Measurements from ENCODE around the gene ZNF546. TPM values are rescaled to one million over a fixed set of nuclear protein-coding genes. Genes with fewer than 3 reads are reported as not detected.

ZNF546 gene
- total RNA-seq, 1 experiment from 2014 or later = 1.1 TPM

GRCh38 chr19:39971380-39972035 lies 25.4 kb upstream of the ZNF546 start:
- POLR2A ChIA-PET = interaction anchor here (1.0 to 1.2 kb wide), 3 partner anchors 18 to 179 kb away, joined by 3 to 5 read pairs (median 4); partner anchors contain the start of gene ZNF546
- CTCF ChIA-PET = interaction anchor here (0.9 to 2.6 kb wide), 11 partner anchors 10 to 246 kb away, joined by 3 to 23 read pairs (median 7); partner anchors contain the start of genes DYRK1B, TTC9B and ZNF546
- Mint-ChIP-seq H3K4me3 (peak overlapping the region; percentile 97), H3K27ac (peak overlapping the region; percentile 75), H3K36me3 (peaks cover 37% of the 10 kb centered on the region), H3K9me3 (peaks cover 4% of the 10 kb centered on the region), H3K27me3 (ENCODE audit: low read depth) (no peaks in the 10 kb centered on the region), H3K4me1 (peaks cover 25% of the 10 kb centered on the region)
- ATAC-seq (0 out of 2 replicates have a peak, but pooled peaks have one; percentile 2), DNase-seq (ENCODE audit: low spot score) (peak; percentile 17)
- TF ChIP-seq ATF1 (CRISPR knock-in tag; IDR thresholded peaks at IDR 0.05) (no peak), ZNF423 (CRISPR knock-in tag; IDR thresholded peaks at IDR 0.05) (no peak), ZNF396 (CRISPR knock-in tag; IDR thresholded peaks at IDR 0.05; ENCODE audit: borderline replicate concordance) (no peak), EMX1 (CRISPR knock-in tag; IDR thresholded peaks at IDR 0.05) (no peak), ZNF532 (CRISPR knock-in tag; IDR thresholded peaks at IDR 0.05; ENCODE audit: borderline replicate concordance) (no peak), HMGA2 (CRISPR knock-in tag; IDR thresholded peaks at IDR 0.05) (no peak), CREM (CRISPR knock-in tag; IDR thresholded peaks at IDR 0.05) (no peak)

GRCh38 chr19:39974377-39975155 lies 22.3 kb upstream of the ZNF546 start:
- no peak for ATAC-seq
- no peaks in the 10 kb centered on the region for H3K27me3 Mint-ChIP-seq (ENCODE audit: low read depth)
- no peak overlapping the region for H3K27ac Mint-ChIP-seq
- ChIA-PET CTCF (no interaction called here), POLR2A (no interaction called here)
- peaks cover 4% of the 10 kb centered on the region for H3K9me3 Mint-ChIP-seq
- TF ChIP-seq ZNF671 (CRISPR knock-in tag; IDR thresholded peaks at IDR 0.05) (no peak), TCF7 (CRISPR knock-in tag; IDR thresholded peaks at IDR 0.05; ENCODE audit: low read depth) (no peak), HMGXB4 (CRISPR knock-in tag; IDR thresholded peaks at IDR 0.05) (no peak), ELF4 (CRISPR knock-in tag; IDR thresholded peaks at IDR 0.05; ENCODE audit: low read depth) (no peak), KAT7 (CRISPR knock-in tag; IDR thresholded peaks at IDR 0.05; ENCODE audit: borderline replicate concordance) (no peak), ZMAT4 (CRISPR knock-in tag; IDR thresholded peaks at IDR 0.05) (no peak), ZBTB21 (CRISPR knock-in tag; IDR thresholded peaks at IDR 0.05; ENCODE audit: borderline replicate concordance) (no peak), ZNF317 (CRISPR knock-in tag; IDR thresholded peaks at IDR 0.05; ENCODE audit: borderline replicate concordance, low read depth) (no peak), ZNF416 (CRISPR knock-in tag; IDR thresholded peaks at IDR 0.05) (no peak), NFATC4 (CRISPR knock-in tag; IDR thresholded peaks at IDR 0.05) (no peak), RORB (CRISPR knock-in tag; IDR thresholded peaks at IDR 0.05) (no peak), ZNF423 (CRISPR knock-in tag; IDR thresholded peaks at IDR 0.05) (no peak), SMAD4 (CRISPR knock-in tag; IDR thresholded peaks at IDR 0.05) (no peak), NFYB (CRISPR knock-in tag; conservative IDR thresholded peaks at IDR 0.05; ENCODE audit: low read depth) (no peak), ZNF219 (CRISPR knock-in tag; IDR thresholded peaks at IDR 0.05; ENCODE audit: borderline replicate concordance) (no peak), MYBL2 (CRISPR knock-in tag; IDR thresholded peaks at IDR 0.05) (no peak), USF2 (CRISPR knock-in tag; IDR thresholded peaks at IDR 0.05) (no peak), ATF3 (CRISPR knock-in tag; conservative IDR thresholded peaks at IDR 0.05) (no peak), FOXP4 (CRISPR knock-in tag; IDR thresholded peaks at IDR 0.05) (no peak)
- H3K4me3 Mint-ChIP-seq = no peak overlapping the region
- no peak for DNase-seq (ENCODE audit: low spot score)
- H3K4me1 Mint-ChIP-seq = peaks cover 11% of the 10 kb centered on the region
- H3K36me3 Mint-ChIP-seq = peaks cover 61% of the 10 kb centered on the region

All from WTC11 (cell line).